ENCODE results near the gene GALNT11. TPM values are rescaled to one million over a fixed set of nuclear protein-coding genes. Genes with fewer than 3 reads are reported as not detected.
"Not testable (repeated sequence)": the region's sequence is repeated elsewhere in the genome, so short reads cannot be mapped to it uniquely, and the experiment has no call there.

GALNT11 gene
- polyA plus RNA-seq, 3 donors: 17.7 to 25.9 (median 20.6) TPM

DNA sequence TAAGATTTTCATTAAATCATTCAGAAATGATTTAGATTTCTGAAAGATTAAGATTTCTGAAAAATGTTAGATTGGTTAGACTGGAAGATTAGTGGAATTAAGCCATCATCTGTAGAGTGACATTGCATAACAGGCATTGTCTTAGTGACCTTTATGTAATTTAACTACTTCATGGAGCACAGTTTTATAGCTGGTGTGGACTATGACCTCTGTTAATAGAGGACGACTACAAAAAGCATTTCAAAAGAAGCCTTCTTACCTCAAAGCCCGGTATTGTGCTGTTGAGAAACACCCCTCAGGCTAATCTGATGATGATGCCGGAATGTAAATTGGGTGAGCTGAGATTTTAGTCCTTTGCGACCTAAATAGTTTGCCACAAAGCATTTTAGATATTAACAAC is 55.6 kb downstream of the GALNT11 start:
- peaks cover 20% of the 10 kb centered on the region for H3K4me1 Mint-ChIP-seq
- H3K27me3 Mint-ChIP-seq (ENCODE audit: low read depth in 3 of 3): peaks cover 0 to 2% (median 0%) of the 10 kb centered on the region in 3 donors
- no peaks in the 10 kb centered on the region for H3K9me3 ChIP-seq (replicated peaks in 1 of 2; ENCODE audit: control insufficient read depth in 1 of 2, insufficient read depth in 1 of 2, low read length in 2 of 2)
- no peak for DNase-seq
- intact Hi-C loops (cut with micrococcal nuclease): no loop called here
- H3K27me3 ChIP-seq (ENCODE audit: control insufficient read depth in 2 of 2, insufficient read depth in 2 of 2, low read length in 2 of 2): no peaks in the 10 kb centered on the region
- H3K4me2 ChIP-seq (replicated peaks; ENCODE audit: extremely low read depth, low read length, poor library complexity, severe bottlenecking): no peak overlapping the region
- WGBS (ENCODE audit: insufficient coverage): 80% methylated on average over 1 of the region's 4 CpGs
- no peaks in the 10 kb centered on the region for H4K20me1 ChIP-seq (ENCODE audit: insufficient read depth, low read length)
- peaks cover 0 to 3% (median 0%) of the 10 kb centered on the region in 7 donors for H3K9me3 Mint-ChIP-seq
- H3K36me3 Mint-ChIP-seq: peaks cover 7 to 11% of the 10 kb centered on the region in 2 donors
- no peak overlapping the region for H3K9ac ChIP-seq (ENCODE audit: insufficient read depth, low read length, poor library complexity, severe bottlenecking)
- no peak overlapping the region for H3K4me3 ChIP-seq (replicated peaks in 1 of 3; ENCODE audit: low read depth in 2 of 3, low read length in 3 of 3)
- TF ChIP-seq, protein P1, sequence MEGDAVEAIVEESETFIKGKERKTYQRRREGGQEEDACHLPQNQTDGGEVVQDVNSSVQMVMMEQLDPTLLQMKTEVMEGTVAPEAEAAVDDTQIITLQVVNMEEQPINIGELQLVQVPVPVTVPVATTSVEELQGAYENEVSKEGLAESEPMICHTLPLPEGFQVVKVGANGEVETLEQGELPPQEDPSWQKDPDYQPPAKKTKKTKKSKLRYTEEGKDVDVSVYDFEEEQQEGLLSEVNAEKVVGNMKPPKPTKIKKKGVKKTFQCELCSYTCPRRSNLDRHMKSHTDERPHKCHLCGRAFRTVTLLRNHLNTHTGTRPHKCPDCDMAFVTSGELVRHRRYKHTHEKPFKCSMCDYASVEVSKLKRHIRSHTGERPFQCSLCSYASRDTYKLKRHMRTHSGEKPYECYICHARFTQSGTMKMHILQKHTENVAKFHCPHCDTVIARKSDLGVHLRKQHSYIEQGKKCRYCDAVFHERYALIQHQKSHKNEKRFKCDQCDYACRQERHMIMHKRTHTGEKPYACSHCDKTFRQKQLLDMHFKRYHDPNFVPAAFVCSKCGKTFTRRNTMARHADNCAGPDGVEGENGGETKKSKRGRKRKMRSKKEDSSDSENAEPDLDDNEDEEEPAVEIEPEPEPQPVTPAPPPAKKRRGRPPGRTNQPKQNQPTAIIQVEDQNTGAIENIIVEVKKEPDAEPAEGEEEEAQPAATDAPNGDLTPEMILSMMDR (IDR thresholded peaks at IDR 0.05): no peak
- no peaks in the 10 kb centered on the region for H3K79me2 ChIP-seq (ENCODE audit: insufficient read depth, low read length)
- H3K27ac Mint-ChIP-seq: no peak overlapping the region
- no peak overlapping the region for H2AFZ ChIP-seq (ENCODE audit: insufficient read depth, low read depth, low read length, poor library complexity, severe bottlenecking)
- H3K27ac ChIP-seq (ENCODE audit: low read depth in 1 of 2, low read length in 2 of 2): no peak overlapping the region
- H3K36me3 ChIP-seq (replicated peaks in 1 of 2; ENCODE audit: control insufficient read depth in 1 of 2, insufficient read depth in 2 of 2, low read length in 2 of 2): no peaks in the 10 kb centered on the region
- no peak overlapping the region for H3K4me3 Mint-ChIP-seq
- H3K4me1 ChIP-seq (ENCODE audit: control insufficient read depth in 1 of 2, insufficient read depth in 2 of 2, low read length in 2 of 2): peaks cover 0 to 3% of the 10 kb centered on the region in 2 donors

DNA sequence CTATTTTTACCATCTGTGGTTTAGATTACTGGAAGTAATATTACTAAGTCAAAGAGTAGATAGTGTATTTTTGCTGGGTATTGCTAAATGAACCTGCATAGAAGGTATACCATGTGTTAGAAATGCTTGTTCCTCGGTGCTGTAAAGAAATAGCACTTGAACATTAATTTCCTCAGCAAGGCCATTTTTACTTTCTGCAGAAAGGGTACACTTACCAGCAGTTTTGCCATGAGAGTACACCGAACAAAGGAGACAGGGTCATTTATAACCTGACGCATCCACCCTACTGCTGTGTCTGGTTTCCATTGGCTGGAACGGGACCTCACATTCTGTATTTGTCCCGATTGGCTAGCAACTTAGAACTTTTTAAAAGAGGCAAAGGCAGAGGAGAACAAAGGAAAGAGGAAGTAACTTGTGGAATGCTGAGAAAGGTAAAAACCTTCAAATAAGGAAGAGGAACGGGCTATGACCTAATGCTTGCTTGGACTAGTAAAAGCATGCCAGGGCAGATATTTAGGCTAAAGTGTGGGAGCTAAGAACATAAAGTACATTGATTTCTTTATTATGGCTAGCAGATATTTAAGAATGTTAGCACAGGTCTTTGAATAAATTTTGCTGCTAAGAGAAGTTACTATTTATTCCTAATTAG is 56.7 kb downstream of the GALNT11 start:
- H3K27ac ChIP-seq (ENCODE audit: low read depth in 1 of 2, low read length in 2 of 2); H3K4me2 ChIP-seq (replicated peaks; ENCODE audit: extremely low read depth, low read length, poor library complexity, severe bottlenecking); H3K36me3 ChIP-seq (replicated peaks in 1 of 2; ENCODE audit: control insufficient read depth in 1 of 2, insufficient read depth in 2 of 2, low read length in 2 of 2); H3K9me3 ChIP-seq (replicated peaks in 1 of 2; ENCODE audit: control insufficient read depth in 1 of 2, insufficient read depth in 1 of 2, low read length in 2 of 2); H3K27me3 ChIP-seq (ENCODE audit: control insufficient read depth in 2 of 2, insufficient read depth in 2 of 2, low read length in 2 of 2); H3K9me3 Mint-ChIP-seq; H2AFZ ChIP-seq (ENCODE audit: insufficient read depth, low read depth, low read length, poor library complexity, severe bottlenecking); H3K4me3 ChIP-seq (replicated peaks in 1 of 3; ENCODE audit: low read depth in 2 of 3, low read length in 3 of 3); H4K20me1 ChIP-seq (ENCODE audit: insufficient read depth, low read length); intact Hi-C loops (cut with micrococcal nuclease); H3K4me3 Mint-ChIP-seq; H3K4me1 ChIP-seq (ENCODE audit: control insufficient read depth in 1 of 2, insufficient read depth in 2 of 2, low read length in 2 of 2); H3K9ac ChIP-seq (ENCODE audit: insufficient read depth, low read length, poor library complexity, severe bottlenecking); H3K27me3 Mint-ChIP-seq (ENCODE audit: low read depth in 3 of 3); H3K79me2 ChIP-seq (ENCODE audit: insufficient read depth, low read length): not testable (repeated sequence)
- WGBS (ENCODE audit: insufficient coverage): 9% methylated on average over 1 of the region's 6 CpGs
- peak overlapping the region in 1 of 7 donors; percentile 85 for H3K27ac Mint-ChIP-seq
- H3K4me1 Mint-ChIP-seq: peaks cover 20% of the 10 kb centered on the region
- peaks cover 8 to 11% of the 10 kb centered on the region in 2 donors for H3K36me3 Mint-ChIP-seq
- peak; percentile 1 to 38 (median 30) for DNase-seq

Data from CD14-positive monocyte (primary cell).